SK-N-SH (cell line): Measurements from ENCODE around the gene DBX1. TPM values are rescaled to one million over a fixed set of nuclear protein-coding genes. Genes with fewer than 3 reads are reported as not detected.

Experiments
- CTCF ChIA-PET: fragments of 300-600, 350-600 bp; formaldehyde crosslinking; extraction: SDS; loops from one replicate; lab custom pipeline; 2021; lab: Yijun Ruan, JAX
- POLR2A ChIA-PET: fragments of 350-600 bp; sonication (Branson Sonifier 250); formaldehyde crosslinking; extraction: SDS; loops from one replicate; lab custom pipeline; 2020; ENCODE audit warnings: antibody characterized with exemption, inconsistent platforms; lab: Yijun Ruan, JAX
- DNase-seq: peaks from one replicate; pipeline ENCODE4 v3.0.0; 2012
- H2AFZ ChIP-seq: fragments of 200-600 bp; sonication (generic); 2 replicates; pipeline ENCODE4 v1.8.1; 2016; ENCODE audit warnings: antibody characterized with exemption, mild to moderate bottlenecking, low read depth
- H3F3A ChIP-seq: fragments of 200-600 bp; sonication (generic); replicated peaks from 2 replicates; pipeline ENCODE3; 2016; ENCODE audit warnings: antibody characterized with exemption, mild to moderate bottlenecking; ENCODE audit not compliant: insufficient read depth
- H3K27ac ChIP-seq, 2 experiments: fragments of 200-500 bp in 1 of 2; fragments of 200-600 bp in 1 of 2; sonication (Bioruptor generic) in 1 of 2; sonication (generic), shearing (Covaris generic) in 1 of 2; 2 replicates each; pipeline versions ENCODE4 v1.5.1 to v1.6.1; 2014 to 2016; ENCODE audit warnings: low read depth in 2 of 2, inconsistent platforms in 1 of 2, low read length in 1 of 2, mild to moderate bottlenecking in 1 of 2, mixed read lengths in 1 of 2
- H3K27me3 ChIP-seq: fragments of 200-600 bp; sonication (generic), shearing (Covaris generic); 2 replicates; pipeline ENCODE4 v1.6.1; 2016; ENCODE audit warnings: mixed run types; ENCODE audit not compliant: insufficient read depth
- H3K36me3 ChIP-seq, 2 experiments: fragments of 200-500 bp in 1 of 2; fragments of 200-600 bp in 1 of 2; sonication (Bioruptor generic) in 1 of 2; sonication (generic) in 1 of 2; replicated peaks in 1 of 2; 2 replicates each; pipeline versions ENCODE3 to v1.5.1; 2014 to 2016; ENCODE audit warnings: low read length in 1 of 2, mild to moderate bottlenecking in 1 of 2; ENCODE audit not compliant: insufficient read depth in 2 of 2, control insufficient read depth in 1 of 2
- H3K4me1 ChIP-seq, 2 experiments: fragments of 200-500 bp in 1 of 2; fragments of 200-600 bp in 1 of 2; sonication (Bioruptor generic) in 1 of 2; sonication (generic), shearing (Covaris generic) in 1 of 2; 2 replicates each; pipeline versions ENCODE4 v1.5.1 to v1.6.1; 2014 to 2016; ENCODE audit warnings: low read depth in 1 of 2, low read length in 1 of 2, mixed run types in 1 of 2; ENCODE audit not compliant: insufficient read depth in 2 of 2, control insufficient read depth in 1 of 2
- H3K4me2 ChIP-seq: fragments of 200-600 bp; sonication (generic), shearing (Covaris generic); 2 replicates; pipeline ENCODE4 v1.6.1; 2017; ENCODE audit warnings: mixed run types
- H3K4me3 ChIP-seq, 2 experiments: fragments of 200-500 bp in 1 of 2; fragments of 200-600 bp in 1 of 2; sonication (Bioruptor generic) in 1 of 2; sonication (generic), shearing (Covaris generic) in 1 of 2; 2 replicates each; pipeline versions ENCODE4 v1.5.1 to v1.8.1; 2014 to 2016; ENCODE audit warnings: low read depth in 2 of 2, inconsistent platforms in 1 of 2, low read length in 1 of 2, mild to moderate bottlenecking in 1 of 2, mixed read lengths in 1 of 2, moderate library complexity in 1 of 2
- H3K79me2 ChIP-seq: fragments of 200-600 bp; sonication (generic); 2 replicates; pipeline ENCODE4 v1.8.1; 2017; ENCODE audit warnings: mild to moderate bottlenecking; ENCODE audit not compliant: insufficient read depth
- H3K9ac ChIP-seq: fragments of 200-600 bp; sonication (generic); 2 replicates; pipeline ENCODE4 v1.6.1; 2017; ENCODE audit warnings: mixed run types
- H3K9me2 ChIP-seq: fragments of 200-600 bp; sonication (generic); 2 replicates; pipeline ENCODE4 v1.6.1; 2017; ENCODE audit warnings: mixed run types
- H3K9me3 ChIP-seq: fragments of 200-600 bp; sonication (generic); 2 replicates; pipeline ENCODE4 v1.6.1; 2017; ENCODE audit warnings: mixed run types, mild to moderate bottlenecking, moderate library complexity
- H4K20me1 ChIP-seq: fragments of 200-600 bp; sonication (generic); 2 replicates; pipeline ENCODE4 v1.6.1; 2017; ENCODE audit warnings: mild to moderate bottlenecking, mixed run types; ENCODE audit not compliant: insufficient read depth
- CTCF ChIP-seq: fragments of 200-600 bp; sonication (generic); IDR thresholded peaks from 2 replicates; pipeline ENCODE4 v1.6.1; 2017; ENCODE audit warnings: antibody characterized with exemption, mild to moderate bottlenecking, moderate library complexity
- EP300 ChIP-seq, 2 experiments: IDR thresholded peaks; 2 replicates each; pipeline versions ENCODE4 v1.4.0 to v1.6.1; 2012; ENCODE audit warnings: borderline replicate concordance in 1 of 2, low read depth in 1 of 2, low read length in 1 of 2
- FOSL2 ChIP-seq: IDR thresholded peaks from 2 replicates; pipeline ENCODE4 v1.4.0; 2012; ENCODE audit warnings: low read depth, mild to moderate bottlenecking, moderate library complexity, borderline replicate concordance
- FOXJ3 ChIP-seq: sonication (generic); formaldehyde crosslinking; IDR thresholded peaks from 2 replicates; pipeline ENCODE4 v1.5.1; 2020; ENCODE audit warnings: mild to moderate bottlenecking, missing genetic modification reagents
- GABPA ChIP-seq: IDR thresholded peaks from 2 replicates; pipeline ENCODE4 v1.4.0; 2012; ENCODE audit warnings: low read depth, mild to moderate bottlenecking
- GATA2 ChIP-seq: sonication (generic); formaldehyde crosslinking; IDR thresholded peaks from 2 replicates; pipeline ENCODE4 v1.5.0; 2020; ENCODE audit warnings: mild to moderate bottlenecking, missing genetic modification reagents
- IRF3 ChIP-seq: fragments of 150-350 bp; IDR thresholded peaks from 2 replicates; pipeline ENCODE4 v1.6.1; 2016; ENCODE audit warnings: mild to moderate bottlenecking, low read depth, low read length
- MAX ChIP-seq: IDR thresholded peaks from 2 replicates; pipeline ENCODE4 v1.4.0; 2012; ENCODE audit warnings: low read depth
- NFIC ChIP-seq: IDR thresholded peaks from 2 replicates; pipeline ENCODE4 v1.4.0; 2012; ENCODE audit warnings: borderline replicate concordance
- PBX3 ChIP-seq: IDR thresholded peaks from 2 replicates; pipeline ENCODE4; 2012
- REST ChIP-seq: IDR thresholded peaks from 2 replicates; pipeline ENCODE4 v1.6.1; 2012; ENCODE audit warnings: mild to moderate bottlenecking, low read depth, low read length, moderate library complexity
- SIN3A ChIP-seq: IDR thresholded peaks from 2 replicates; pipeline ENCODE4 v1.6.1; 2012; ENCODE audit warnings: low read depth, mild to moderate bottlenecking, low read length, moderate library complexity, borderline replicate concordance
- WGBS: methylation state at CpG from one replicate; pipeline ENCODE4 v1.1.6; 2017; ENCODE audit warnings: low lambda C conversion rate; 5-methylcytosine and 5-hydroxymethylcytosine counted together
- polyA plus RNA-seq, 3 experiments: library from polyadenylated mRNA; depleted of rRNA; stranded (reverse); fragments of >200 nt; gene quantifications; 2 replicates each; pipeline ENCODE4 v1.2.3, GENCODE V29; 2012

Gene DBX1
- polyA plus RNA-seq, 1 of the 3 experiments (the other 2 are of a cell fraction): not detected

- TF ChIP-seq SIN3A (no peak), FOSL2 (no peak), GABPA (no peak), PBX3 (no peak), EP300 (IDR thresholded peaks at IDR 0.05; ENCODE audit: borderline replicate concordance in 1 of 2, low read depth in 1 of 2, low read length in 1 of 2) (no peak), NFIC (no peak), IRF3 (no peak), GATA2 (CRISPR knock-in tag) (no peak), MAX (no peak), FOXJ3 (CRISPR knock-in tag) (no peak)
- TF ChIP-seq, all 33 proteins: peak for 0
- H3F3A ChIP-seq: no peaks in the 10 kb centered on the region
- H3K79me2 ChIP-seq: no peaks in the 10 kb centered on the region
- no peak overlapping the region for H3K4me2 ChIP-seq
- H3K9me2 ChIP-seq: no peaks in the 10 kb centered on the region
- no peaks in the 10 kb centered on the region for H3K27me3 ChIP-seq
- ChIA-PET CTCF (interaction anchor here (0.7 to 7.0 kb wide), 3 partner anchors 9 to 216 kb away, joined by 3 to 97 read pairs (median 22); no protein-coding TSS in a partner anchor), POLR2A (no interaction called here)
- no peak overlapping the region for H3K4me3 ChIP-seq
- H3K4me1 ChIP-seq: no peaks in the 10 kb centered on the region
- H3K9ac ChIP-seq: no peak overlapping the region
- no peaks in the 10 kb centered on the region for H3K9me3 ChIP-seq
- DNase-seq: no peak
- H3K27ac ChIP-seq: no peak overlapping the region
- H4K20me1 ChIP-seq: no peaks in the 10 kb centered on the region
- no peak overlapping the region for H2AFZ ChIP-seq
- no peaks in the 10 kb centered on the region for H3K36me3 ChIP-seq
Measured at GRCh38 chr11:20137637-20138036, 22.6 kb downstream of the DBX1 start.

- Histone ChIP-seq H2AFZ (no peak overlapping the region), H3K4me1 (no peaks in the 10 kb centered on the region), H3F3A (no peaks in the 10 kb centered on the region), H3K36me3 (no peaks in the 10 kb centered on the region), H3K79me2 (no peaks in the 10 kb centered on the region), H3K9ac (no peak overlapping the region), H3K4me2 (no peak overlapping the region), H4K20me1 (no peaks in the 10 kb centered on the region), H3K9me3 (no peaks in the 10 kb centered on the region), H3K4me3 (no peak overlapping the region), H3K27ac (no peak overlapping the region), H3K9me2 (no peaks in the 10 kb centered on the region), H3K27me3 (no peaks in the 10 kb centered on the region)
- 89% methylated on average over 5 of the region's 5 CpGs for WGBS
- TF ChIP-seq PBX3: no peak
- no peak for TF ChIP-seq REST
- no peak for TF ChIP-seq FOXJ3 (CRISPR knock-in tag)
- no peak for TF ChIP-seq CTCF
- ChIA-PET POLR2A (no interaction called here), CTCF (interaction anchor here (1.6 to 7.0 kb wide), 4 partner anchors 7 to 218 kb away, joined by 4 to 97 read pairs (median 23); no protein-coding TSS in a partner anchor)
- no peak for DNase-seq
Measured at GRCh38 chr11:20134991-20135736, 25.1 kb downstream of the DBX1 start.
